ENCODE results near the gene EPB41L5.
A peak's percentile ranks its signal among the peaks of the same experiment; 100 is the strongest.

Gene EPB41L5

GRCh38 chr2:120204945-120205670 lies 192.2 kb downstream of the EPB41L5 start:
- no peak for DNase-seq

GRCh38 chr2:120206022-120206581 lies 193.2 kb downstream of the EPB41L5 start:
- peak; percentile 31 for DNase-seq

- DNase-seq: no peak
Observed at GRCh38 chr2:120208381-120209353, 195.8 kb downstream of the EPB41L5 start.

GRCh38 chr2:120209427-120210269 lies 196.8 kb downstream of the EPB41L5 start:
- DNase-seq: no peak

- no peak for DNase-seq
Observed at GRCh38 chr2:120210270-120210693, 197.4 kb downstream of the EPB41L5 start.

GRCh38 chr2:120218181-120218580 lies 205.3 kb downstream of the EPB41L5 start:
- no peak for DNase-seq

- no peak for DNase-seq
Observed at GRCh38 chr2:120219291-120219690, 206.4 kb downstream of the EPB41L5 start.

GRCh38 chr2:120219766-120220165 lies 206.9 kb downstream of the EPB41L5 start:
- DNase-seq: no peak

GRCh38 chr2:120220756-120221155 lies 207.9 kb downstream of the EPB41L5 start:
- no peak for DNase-seq

- no peak for DNase-seq
Observed at GRCh38 chr2:120221616-120222015, 208.7 kb downstream of the EPB41L5 start.

GRCh38 chr2:120222186-120223033 lies 209.5 kb downstream of the EPB41L5 start:
- DNase-seq: no peak

GRCh38 chr2:120223034-120223912 lies 210.4 kb downstream of the EPB41L5 start, which contains the start of gene TMEM185B:
Gene TMEM185B (minus strand): TSS chr2:120223400. CDS start chr2:120222976, 424 bp downstream.
- peak; percentile 82 for DNase-seq

- DNase-seq: no peak
Observed at GRCh38 chr2:120224256-120224655, 211.4 kb downstream of the EPB41L5 start.

- DNase-seq: no peak
Observed at GRCh38 chr2:120224735-120225548, 212.1 kb downstream of the EPB41L5 start.

- no peak for DNase-seq
Observed at GRCh38 chr2:120225549-120226065, 212.7 kb downstream of the EPB41L5 start.

- DNase-seq: no peak
Observed at GRCh38 chr2:120226316-120226715, 213.4 kb downstream of the EPB41L5 start.

GRCh38 chr2:120227111-120227991 lies 214.5 kb downstream of the EPB41L5 start:
- DNase-seq: peak; percentile 71

- peak; percentile 14 for DNase-seq
Observed at GRCh38 chr2:120228503-120228902, 215.6 kb downstream of the EPB41L5 start.
